ENCODE data around the gene TSEN54.

GRCh38 chr17:75481194-75482068 lies 34.9 kb upstream of the TSEN54 start:
- no peak for TF ChIP-seq CTCF (conservative IDR thresholded peaks at IDR 0.05; ENCODE audit: low read depth in 2 of 2)
- no peak for TF ChIP-seq JUNB (IDR thresholded peaks at IDR 0.05; ENCODE audit: unreplicated experiment)
- TF ChIP-seq POLR2AphosphoS5 (IDR thresholded peaks at IDR 0.05; ENCODE audit: low read depth), result no peak
- no peak for TF ChIP-seq EZH2 (IDR thresholded peaks at IDR 0.05; ENCODE audit: low read depth, unreplicated experiment)
- TF ChIP-seq CREB1 (CRISPR knock-in tag; IDR thresholded peaks at IDR 0.05; ENCODE audit: low read depth), result no peak
- TF ChIP-seq ETS1 (IDR thresholded peaks at IDR 0.05), result no peak
- TF ChIP-seq REST (IDR thresholded peaks at IDR 0.05; ENCODE audit: unreplicated experiment), result no peak
- TF ChIP-seq EZH2phosphoT487 (IDR thresholded peaks at IDR 0.05; ENCODE audit: unreplicated experiment), result no peak
- TF ChIP-seq ZNF114 (CRISPR knock-in tag; IDR thresholded peaks at IDR 0.05), result no peak

Measured in GM23338 (cell line).